NCI-H187 treated with DMSO at 0.1 percent for 48 hours (cell line): ENCODE data around the gene TLE5.
"Not testable (repeated sequence)": the region's sequence is repeated elsewhere in the genome, so short reads cannot be mapped to it uniquely, and the experiment has no call there.

Experiments used
- DNase-seq: peaks from one replicate; lab custom pipeline; 2025; lab: John Stamatoyannopoulos, UW

The TLE5 gene

GRCh38 chr19:3096267-3096901 is 34.1 kb upstream of the TLE5 start:
- no peak for DNase-seq

DNA sequence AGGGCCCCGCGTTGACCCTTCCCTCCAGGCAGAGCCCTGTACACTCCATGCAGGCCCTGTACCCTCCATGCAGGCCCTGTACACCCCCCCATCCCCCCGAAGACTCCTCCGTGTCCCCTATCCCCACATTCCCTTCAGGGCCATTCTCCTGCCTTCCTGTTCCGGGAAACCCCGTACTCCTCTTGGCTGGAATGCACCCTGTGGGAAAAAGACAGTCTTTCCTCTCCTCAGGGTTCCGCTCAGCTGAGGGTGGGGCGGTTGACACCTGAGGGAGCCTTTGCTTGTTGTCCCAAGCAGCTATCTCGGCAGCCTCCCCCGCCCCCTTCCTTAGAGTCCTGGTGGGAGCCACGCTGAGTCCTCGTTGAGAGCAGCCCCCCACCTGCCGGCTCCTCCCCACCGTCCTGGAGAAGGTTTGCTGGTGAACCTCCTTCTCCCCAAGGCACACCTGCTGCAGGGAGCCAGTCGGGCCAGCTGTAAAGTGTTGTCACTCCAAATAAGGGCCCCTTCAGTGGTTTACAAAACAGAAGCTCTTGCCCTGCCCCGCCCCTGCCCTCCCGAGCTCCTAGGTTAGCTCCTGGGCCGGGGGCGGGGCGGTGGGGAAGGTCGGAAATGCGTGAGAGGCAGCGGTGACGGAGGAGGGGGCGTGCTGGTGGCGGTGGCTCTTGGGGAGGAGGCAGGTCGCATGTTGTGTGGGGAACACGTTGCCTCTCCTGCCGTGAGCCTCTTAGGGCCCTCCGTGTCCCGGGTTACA is 33.3 kb upstream of the TLE5 start:
- no peak for DNase-seq

- no peak for DNase-seq
Measured at GRCh38 chr19:3094601-3095440, 32.5 kb upstream of the TLE5 start.

GRCh38 chr19:3089299-3089855 is 27.1 kb upstream of the TLE5 start:
- DNase-seq: not testable (repeated sequence)

GRCh38 chr19:3087769-3088168 is 25.5 kb upstream of the TLE5 start:
- DNase-seq: no peak

- DNase-seq: no peak
Measured at GRCh38 chr19:3084943-3085342, 22.6 kb upstream of the TLE5 start.

GRCh38 chr19:3083964-3084363 is 21.7 kb upstream of the TLE5 start:
- DNase-seq: no peak

- DNase-seq: no peak
Measured at GRCh38 chr19:3082331-3082730, 20.0 kb upstream of the TLE5 start.

DNA sequence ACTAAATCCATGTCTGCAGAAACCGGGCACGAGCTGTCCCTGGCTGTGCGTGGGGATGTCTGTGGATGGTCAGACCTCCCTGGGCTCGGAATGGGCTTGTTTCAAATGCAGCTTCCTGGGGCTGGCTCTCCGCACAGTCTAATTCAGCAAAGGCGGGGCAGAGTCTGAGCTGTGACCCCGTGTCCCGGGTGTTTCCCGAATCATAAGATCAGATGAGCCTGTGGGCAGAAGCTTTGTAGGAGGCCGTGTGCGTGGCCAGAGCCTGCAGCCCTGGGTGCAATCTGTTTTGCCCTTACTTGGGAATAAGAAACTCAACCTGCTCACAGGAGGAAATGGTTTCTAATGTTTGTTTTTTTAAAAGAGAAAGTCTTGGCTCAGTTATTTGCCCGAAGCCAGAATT is 18.0 kb upstream of the TLE5 start:
- no peak for DNase-seq

- no peak for DNase-seq
Measured at GRCh38 chr19:3079578-3079977, 17.3 kb upstream of the TLE5 start.

DNA sequence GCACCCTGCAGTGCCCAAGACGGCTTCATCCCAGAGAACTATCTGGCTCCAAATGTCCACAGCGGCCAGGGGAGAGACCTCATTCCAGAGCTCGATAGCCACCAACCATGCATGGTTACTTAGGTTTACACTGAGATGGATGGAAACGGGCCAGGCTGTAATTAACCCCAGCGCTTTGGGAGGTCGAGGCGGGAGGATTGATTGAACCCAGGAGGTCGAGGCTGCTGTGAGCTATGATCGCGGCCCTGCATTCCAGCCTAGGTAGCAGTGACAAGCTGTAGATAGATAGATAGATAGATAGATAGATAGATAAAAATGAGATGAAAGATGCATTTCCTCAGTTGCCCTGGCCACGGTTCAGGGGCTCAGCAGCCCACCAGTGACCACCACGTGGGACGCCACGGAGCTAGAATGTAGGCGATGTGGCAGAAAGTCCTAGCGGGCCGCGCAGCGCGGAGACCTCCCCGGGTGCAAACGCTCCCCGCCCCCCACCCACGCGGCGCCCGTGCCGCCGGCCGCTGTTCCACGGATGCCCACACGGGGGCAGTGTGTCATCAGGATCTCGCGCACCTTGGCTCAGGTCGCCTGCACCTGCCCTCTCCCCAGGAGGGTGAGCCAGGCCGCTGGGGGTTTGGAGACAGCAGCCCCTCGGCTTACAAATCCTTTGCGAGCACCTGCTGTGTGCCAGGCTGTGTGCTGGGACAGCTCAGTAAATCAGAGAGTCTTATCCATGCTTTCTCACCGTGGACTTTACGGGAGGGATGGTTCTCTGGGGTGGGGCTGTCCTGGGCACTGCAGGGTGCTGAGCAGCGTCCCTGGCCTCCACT is 13.5 kb upstream of the TLE5 start:
- DNase-seq: no peak

DNA sequence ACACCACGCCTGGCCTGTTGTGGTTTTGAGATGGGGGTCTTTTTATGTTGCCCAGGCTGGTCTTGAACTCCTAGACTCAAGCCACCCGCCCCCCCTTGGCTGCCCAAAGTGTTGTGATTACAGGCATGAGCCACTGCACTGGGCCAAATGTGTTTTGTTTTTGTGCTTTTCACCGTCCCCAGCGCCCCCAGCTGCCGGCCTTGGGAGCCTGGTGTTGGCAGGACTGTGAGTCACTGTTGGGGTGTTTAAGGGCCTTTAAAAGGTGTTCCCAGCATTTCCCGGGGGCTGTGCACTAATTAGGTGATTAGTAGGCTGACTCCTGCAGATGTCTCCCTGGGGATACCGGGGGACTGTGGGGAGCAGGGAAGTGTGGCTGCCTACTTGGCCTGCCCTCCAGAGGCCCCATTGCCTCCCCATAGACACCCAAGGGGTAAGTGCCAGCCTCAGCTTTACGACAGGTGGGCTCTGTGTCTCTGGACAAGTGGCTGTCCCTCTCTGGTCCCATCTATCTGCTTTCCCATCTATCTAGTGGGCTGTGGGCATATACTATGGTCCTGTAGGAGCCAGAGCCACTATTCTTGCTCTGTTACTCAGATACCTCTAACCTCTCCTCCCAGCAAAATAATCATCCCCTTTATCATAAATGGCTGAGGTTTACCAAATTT is 11.8 kb upstream of the TLE5 start:
- no peak for DNase-seq

DNA sequence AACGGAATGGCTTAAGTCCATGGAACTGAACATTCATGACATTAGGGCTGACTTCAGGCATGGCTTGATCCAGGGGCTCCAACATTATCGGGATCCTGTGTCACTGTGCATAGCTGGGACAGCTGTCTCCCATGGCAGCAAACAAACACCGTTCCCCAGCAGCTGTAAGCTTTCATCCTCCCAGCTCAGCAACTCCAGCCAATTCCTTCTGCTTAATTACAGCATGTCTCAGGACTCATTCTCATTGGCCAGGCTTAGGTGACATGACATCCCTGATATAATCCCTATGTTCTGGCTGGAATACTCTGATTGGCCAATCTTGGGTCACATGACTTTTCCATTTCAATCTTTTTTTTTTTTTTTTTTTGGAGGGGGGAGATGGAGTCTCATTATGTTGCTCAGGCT is 10.9 kb upstream of the TLE5 start:
- no peak for DNase-seq

DNA sequence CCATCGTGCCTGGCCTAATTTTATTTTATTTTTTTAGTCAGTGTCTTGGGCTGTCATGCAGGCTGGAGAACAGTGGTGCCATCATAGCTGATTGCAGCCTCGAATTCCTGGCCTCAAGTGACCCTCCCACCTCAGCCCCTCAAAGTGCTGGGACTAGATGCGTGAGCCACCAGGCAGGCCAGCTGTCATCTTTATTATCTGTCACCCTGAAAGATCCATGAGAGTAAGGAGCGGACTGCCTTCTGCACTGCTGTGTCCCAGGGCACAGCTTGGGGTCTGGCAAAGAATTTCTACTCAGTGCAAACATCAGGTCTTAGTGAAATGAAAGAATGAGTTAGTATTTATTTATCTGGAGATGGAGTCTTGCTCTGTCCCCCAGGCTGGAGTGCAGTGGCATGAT is 9.5 kb upstream of the TLE5 start:
- no peak for DNase-seq

- no peak for DNase-seq
Measured at GRCh38 chr19:3068071-3068470, 5.8 kb upstream of the TLE5 start.

DNA sequence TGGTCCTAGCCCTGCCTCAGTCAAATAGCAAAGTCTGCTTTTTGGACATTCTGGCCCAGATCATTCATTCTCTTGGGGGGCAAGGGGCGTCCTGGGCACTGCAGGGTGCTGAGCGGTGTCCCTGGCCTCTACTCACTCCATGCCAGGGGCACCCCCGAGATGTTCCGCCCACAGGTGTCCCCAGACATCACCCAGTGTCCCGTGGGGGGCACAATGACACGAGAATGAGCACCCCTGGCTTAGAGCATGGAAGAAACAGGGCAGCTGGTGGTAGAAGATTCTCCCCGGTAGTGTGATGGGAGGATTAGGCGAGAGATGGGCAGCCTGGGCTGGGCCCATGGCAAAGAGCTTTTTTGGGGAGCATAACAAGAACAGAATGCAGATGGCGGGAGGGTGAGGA is 5.3 kb upstream of the TLE5 start:
- no peak for DNase-seq

DNA sequence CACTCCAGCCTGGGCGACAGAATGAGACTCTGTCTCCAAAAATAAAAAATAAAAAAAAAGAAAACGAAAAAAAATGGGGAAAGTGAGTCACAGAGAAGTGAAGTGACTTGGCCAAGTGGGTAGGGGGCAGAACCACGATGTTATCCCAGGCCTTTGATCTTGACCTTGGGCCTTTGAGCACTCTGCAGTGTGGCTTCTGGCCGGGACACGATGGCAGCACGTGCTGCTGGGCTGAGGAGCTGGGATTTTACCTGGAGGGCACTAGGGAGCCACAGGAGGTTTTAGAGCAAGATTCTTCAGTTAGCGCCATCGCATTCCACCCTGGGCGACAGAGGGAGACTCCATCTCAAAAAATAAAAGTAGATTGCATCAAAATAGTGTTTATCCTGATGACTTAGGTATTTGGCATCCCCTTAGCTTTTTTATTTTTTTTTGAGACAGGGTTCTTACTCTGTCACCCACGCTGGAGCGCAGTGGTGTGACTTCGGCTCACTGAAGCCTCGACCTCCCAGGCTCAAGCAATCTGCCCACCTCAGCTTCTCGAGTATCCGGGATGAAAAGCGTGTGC is 4.3 kb upstream of the TLE5 start:
- no peak for DNase-seq

- DNase-seq: no peak
Measured at GRCh38 chr19:3065675-3066357, 3.5 kb upstream of the TLE5 start.

DNA sequence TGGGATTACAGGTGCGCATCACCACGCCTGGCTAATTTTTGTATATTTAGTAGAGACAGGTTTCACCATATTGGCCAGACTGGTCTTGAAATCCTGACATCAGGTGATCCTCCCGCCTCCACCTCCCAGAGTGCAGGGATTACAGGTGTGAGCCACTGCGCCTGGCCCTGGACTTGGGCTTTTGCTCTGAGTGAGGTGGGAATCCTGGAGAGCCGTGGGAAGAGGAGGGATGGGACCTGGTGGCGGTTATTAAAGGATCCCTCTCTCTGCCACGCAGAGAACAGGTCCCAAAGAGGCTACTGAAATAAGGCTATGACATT is 1.7 kb upstream of the TLE5 start:
- no peak for DNase-seq
